Skin epidermis (tissue), 12 donors: ENCODE results near the gene CDC42EP3.

ENCODE experiments used
- H3K27ac ChIP-seq, 21 experiments: fragments of 200-600 bp; sonication (generic) in 11 of 21; one replicate each; pipeline ENCODE4 v1.5.0; 2020; ENCODE audit warnings: mild to moderate bottlenecking in 3 of 21, inconsistent platforms in 2 of 21, moderate library complexity in 2 of 21
- H3K4me3 ChIP-seq, 7 experiments: fragments of 200-600 bp; sonication (generic) in 2 of 7; one replicate each; pipeline ENCODE4 v1.5.0; 2020; ENCODE audit warnings: inconsistent platforms in 2 of 7, mild to moderate bottlenecking in 2 of 7, moderate library complexity in 1 of 7

Gene CDC42EP3

GRCh38 chr2:37601569-37601968, 69.9 kb downstream of the CDC42EP3 start:
- Histone ChIP-seq H3K27ac (peak overlapping the region in 4 of 21 experiments; percentile 14 to 88 (median 58)), H3K4me3 (peak overlapping the region in 2 of 7 experiments; percentile 7 to 13)

GRCh38 chr2:37600735-37601134, 70.7 kb downstream of the CDC42EP3 start:
- Histone ChIP-seq H3K4me3 (peak overlapping the region in 5 of 7 experiments; percentile 0 to 21 (median 5)), H3K27ac (peak overlapping the region in 11 of 21 experiments; percentile 10 to 88 (median 59))

GRCh38 chr2:37599688-37600525, 71.5 kb downstream of the CDC42EP3 start:
- Histone ChIP-seq H3K4me3 (peak overlapping the region in 3 of 7 experiments; percentile 0 to 21 (median 13)), H3K27ac (peak overlapping the region in 12 of 21 experiments; percentile 11 to 88 (median 60))

GRCh38 chr2:37593694-37594093, 77.7 kb downstream of the CDC42EP3 start:
- H3K4me3 ChIP-seq: no peak overlapping the region
- no peak overlapping the region for H3K27ac ChIP-seq

DNA sequence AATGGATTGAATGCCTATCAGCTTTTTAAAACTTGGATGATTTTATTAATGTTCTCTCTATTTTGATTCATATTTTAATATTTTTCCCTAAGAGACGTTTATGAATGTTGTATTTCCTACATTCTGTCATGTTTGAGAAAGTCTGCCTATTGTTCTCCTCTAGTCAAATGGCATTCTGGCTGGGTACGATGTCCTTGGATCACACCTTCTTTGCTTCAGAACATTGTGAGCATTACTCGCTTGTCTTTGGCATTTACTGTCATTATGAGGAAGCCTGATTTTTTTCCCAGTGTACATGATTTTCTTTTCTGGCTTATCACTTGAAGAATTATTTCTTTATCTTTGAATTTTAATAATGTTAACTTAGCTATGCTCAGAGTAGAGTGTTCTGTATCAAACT, 78.4 kb downstream of the CDC42EP3 start:
- H3K27ac ChIP-seq: no peak overlapping the region

More for the DNA sequence above, 78.4 kb downstream of the CDC42EP3 start:
- no peak overlapping the region for H3K4me3 ChIP-seq
